Coronary artery (tissue), 2 donors: ENCODE data around the gene AUH.

Source experiments
- DNase-seq: peaks from one replicate; pipeline ENCODE4 v3.0.0-alpha.2; 2017; ENCODE audit warnings: low spot score
- H3K27ac ChIP-seq, 2 donors: fragments of 200-600 bp; sonication (generic); one replicate each; pipeline ENCODE4 v1.5.1; 2016 to 2019
- H3K4me3 ChIP-seq: fragments of 200-600 bp; sonication (generic); 2 replicates; pipeline ENCODE4 v1.5.1; 2016; ENCODE audit warnings: mild to moderate bottlenecking, moderate library complexity
- CTCF ChIP-seq: fragments of 200-600 bp; sonication (generic); IDR thresholded peaks from one replicate; pipeline ENCODE4 v1.5.1; 2019; ENCODE audit warnings: antibody characterized with exemption

Gene AUH

GRCh38 chr9:91181541-91181940 lies 180.2 kb downstream of the AUH start:
- no peak for TF ChIP-seq CTCF
- Histone ChIP-seq H3K27ac (no peak overlapping the region), H3K4me3 (no peak overlapping the region)
- peak; percentile 24 for DNase-seq

- peak; percentile 33 for DNase-seq
- Histone ChIP-seq H3K27ac (no peak overlapping the region), H3K4me3 (no peak overlapping the region)
- no peak for TF ChIP-seq CTCF
These were observed 180.8 kb downstream of the AUH start for GRCh38 chr9:91180930-91181268.

GRCh38 chr9:91180240-91180929 lies 181.3 kb downstream of the AUH start:
- Histone ChIP-seq H3K27ac (no peak overlapping the region), H3K4me3 (no peak overlapping the region)
- DNase-seq, result peak; percentile 56
- no peak for TF ChIP-seq CTCF

GRCh38 chr9:91179237-91180138 lies 182.2 kb downstream of the AUH start:
- no peak for TF ChIP-seq CTCF

GRCh38 chr9:91178281-91179236 lies 183.2 kb downstream of the AUH start:
- Histone ChIP-seq H3K27ac (no peak overlapping the region), H3K4me3 (no peak overlapping the region)
- no peak for TF ChIP-seq CTCF
- DNase-seq, result peak; percentile 62

More at GRCh38 chr9:91179237-91180138, 182.2 kb downstream of the AUH start:
- H3K4me3 ChIP-seq, result no peak overlapping the region
- no peak overlapping the region for H3K27ac ChIP-seq
- peak; percentile 29 for DNase-seq

- H3K4me3 ChIP-seq, result no peak overlapping the region
- H3K27ac ChIP-seq, result no peak overlapping the region
- DNase-seq, result peak; percentile 67
- no peak for TF ChIP-seq CTCF
These were observed 183.9 kb downstream of the AUH start for GRCh38 chr9:91177661-91178280.
